GM12874 (cell line): ENCODE data around the gene MCMBP.

Source experiments
- CTCF ChIP-seq: IDR thresholded peaks from 2 replicates; pipeline ENCODE4 v1.5.1; 2011; ENCODE audit warnings: low read depth, mild to moderate bottlenecking, control low read depth, low read length, moderate library complexity; ENCODE audit not compliant: insufficient read depth

Gene MCMBP

GRCh38 chr10:119872610-119872859 is at the start of gene MCMBP:
TSS of gene MCMBP (minus strand) at chr10:119872843. CDS start at chr10:119872584, 259 bp downstream.
- no peak for TF ChIP-seq CTCF

- TF ChIP-seq CTCF = no peak
Observed at GRCh38 chr10:119919826-119920225, 47.2 kb upstream of the MCMBP start.

- no peak for TF ChIP-seq CTCF
Observed at GRCh38 chr10:119919271-119919670, 46.6 kb upstream of the MCMBP start.

GRCh38 chr10:119917777-119918176 is 45.1 kb upstream of the MCMBP start:
- no peak for TF ChIP-seq CTCF

- TF ChIP-seq CTCF = no peak
Observed at GRCh38 chr10:119910689-119911088, 38.0 kb upstream of the MCMBP start.

GRCh38 chr10:119908166-119908565 is 35.5 kb upstream of the MCMBP start:
- no peak for TF ChIP-seq CTCF

- no peak for TF ChIP-seq CTCF
Observed at GRCh38 chr10:119903946-119904666, 31.5 kb upstream of the MCMBP start.

- no peak for TF ChIP-seq CTCF
Observed at GRCh38 chr10:119898577-119898976, 25.9 kb upstream of the MCMBP start.
